ENCODE data around the gene CLEC17A. TPM values are rescaled to one million over a fixed set of nuclear protein-coding genes. Genes with fewer than 3 reads are reported as not detected.

Gene CLEC17A
- total and polyA plus RNA-seq, 2 of the 13 experiments (the other 11 are each of a cell fraction or from before 2014, with no cell fraction given): not detected

DNA sequence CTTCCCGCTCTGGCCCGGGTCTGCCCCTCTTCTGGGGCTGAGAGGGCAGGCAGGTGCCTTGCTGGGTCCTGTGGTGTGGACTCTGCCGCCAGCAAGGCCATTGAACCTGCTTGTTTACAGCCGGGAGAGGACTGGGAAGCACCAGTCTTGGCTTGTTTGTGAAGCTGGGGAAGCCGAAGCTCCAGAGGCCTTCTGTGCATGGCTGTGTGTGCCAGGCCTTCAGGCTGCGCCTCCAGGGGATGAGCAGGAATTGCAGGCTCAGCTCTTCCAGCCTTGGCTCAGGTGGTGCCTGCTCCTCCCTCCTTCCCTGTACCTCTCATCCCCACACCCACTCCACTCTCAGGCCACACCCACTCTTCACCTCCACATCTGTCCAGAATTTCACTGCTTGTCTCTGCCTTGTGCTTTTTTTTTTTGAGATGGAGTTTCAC, 28.5 kb upstream of the CLEC17A start (continued):
- TF ChIP-seq FOXO1 (CRISPR knock-in tag; IDR thresholded peaks at IDR 0.05) (peak; percentile 91), ZFY (CRISPR knock-in tag; IDR thresholded peaks at IDR 0.05) (peak; percentile 65; the same call in 1 of the 2 replicates), ZNF512B (CRISPR knock-in tag; IDR thresholded peaks at IDR 0.05; ENCODE audit: borderline replicate concordance) (no peak), ZNF687 (CRISPR knock-in tag; IDR thresholded peaks at IDR 0.05) (peak; percentile 86), ZNF331 (CRISPR knock-in tag; IDR thresholded peaks at IDR 0.05) (peak; percentile 40; the same call in 1 of the 2 replicates), GATAD2A (CRISPR knock-in tag; IDR thresholded peaks at IDR 0.05) (peak; percentile 59), PHF8 (CRISPR knock-in tag; IDR thresholded peaks at IDR 0.05) (0 out of 2 replicates have a peak, but pooled peaks have one; percentile 35), NR2C2 (CRISPR knock-in tag; IDR thresholded peaks at IDR 0.05; ENCODE audit: borderline replicate concordance) (no peak), HES4 (CRISPR knock-in tag; IDR thresholded peaks at IDR 0.05; ENCODE audit: borderline replicate concordance) (peak; percentile 71), ZBTB37 (CRISPR knock-in tag; IDR thresholded peaks at IDR 0.05) (peak; percentile 51; the same call in 1 of the 2 replicates), ZNF44 (CRISPR knock-in tag; IDR thresholded peaks at IDR 0.05) (0 out of 2 replicates have a peak, but pooled peaks have one; percentile 25), ZNF574 (CRISPR knock-in tag; IDR thresholded peaks at IDR 0.05) (peak; percentile 41), ZFYVE20 (CRISPR knock-in tag; IDR thresholded peaks at IDR 0.05; ENCODE audit: borderline replicate concordance, low read depth) (no peak), ZNF691 (CRISPR knock-in tag; IDR thresholded peaks at IDR 0.05; ENCODE audit: borderline replicate concordance, low read depth) (peak; percentile 46; the same call in 1 of the 2 replicates)
